Erythroblast (primary cell): ENCODE data around the gene LRMDA.

Source experiments
- GATA1 ChIP-seq: IDR thresholded peaks from 2 replicates; pipeline ENCODE4 v1.6.1; 2011; ENCODE audit warnings: low read depth, mild to moderate bottlenecking, control low read depth, low read length, moderate library complexity
- POLR2A ChIP-seq: IDR thresholded peaks from 2 replicates; pipeline ENCODE4 v1.6.1; 2011; ENCODE audit warnings: mild to moderate bottlenecking, low read length

GRCh38 chr10:75887369-75887768 lies 455.9 kb downstream of the LRMDA start:
- TF ChIP-seq POLR2A = no peak
- no peak for TF ChIP-seq GATA1
